Endothelial cell (in vitro differentiated cells): ENCODE results near the gene SELENOK. TPM values are rescaled to one million over a fixed set of nuclear protein-coding genes. Genes with fewer than 3 reads are reported as not detected.
A peak's percentile ranks its signal among the peaks of the same experiment; 100 is the strongest.
"Not testable (repeated sequence)": the region's sequence is repeated elsewhere in the genome, so short reads cannot be mapped to it uniquely, and the experiment has no call there.

Source experiments
- DNase-seq: peaks from one replicate; pipeline ENCODE4 v3.0.0; 2021; ENCODE audit warnings: low spot score
- H3K27ac Mint-ChIP-seq: one replicate; pipeline ENCODE4 v1.8.0; 2021; ENCODE audit warnings: mixed read lengths, inconsistent platforms; ENCODE audit not compliant: unreplicated experiment
- H3K27me3 Mint-ChIP-seq: one replicate; pipeline ENCODE4 v1.8.0; 2021; ENCODE audit warnings: mild to moderate bottlenecking, moderate library complexity, mixed read lengths, inconsistent platforms; ENCODE audit not compliant: unreplicated experiment
- H3K36me3 Mint-ChIP-seq: one replicate; pipeline ENCODE4 v1.8.0; 2021; ENCODE audit warnings: mild to moderate bottlenecking, low read depth, mixed read lengths, inconsistent platforms; ENCODE audit not compliant: unreplicated experiment
- H3K4me1 Mint-ChIP-seq: one replicate; pipeline ENCODE4 v1.8.0; 2021; ENCODE audit warnings: mild to moderate bottlenecking, mixed read lengths, inconsistent platforms; ENCODE audit not compliant: unreplicated experiment
- H3K4me3 Mint-ChIP-seq: one replicate; pipeline ENCODE4 v1.8.0; 2021; ENCODE audit warnings: mild to moderate bottlenecking, mixed read lengths, inconsistent platforms; ENCODE audit not compliant: unreplicated experiment
- H3K9me3 Mint-ChIP-seq: one replicate; pipeline ENCODE4 v1.8.0; 2021; ENCODE audit warnings: mixed read lengths, inconsistent platforms; ENCODE audit not compliant: unreplicated experiment
- total RNA-seq: library from RNA; stranded (reverse); fragmentation: NEBNext Ultra II Directional; extraction: Animal tissue kit (Norgen Biotek cat#: 25700); gene quantifications from one replicate; pipeline ENCODE4 v1.2.1, GENCODE V29; 2021; ENCODE audit not compliant: unreplicated experiment
- TF ChIP-seq, protein P1 (sequence below): fragments of 200-600 bp; sonication (generic); IDR thresholded peaks from one replicate; pipeline ENCODE4 v1.5.0; 2021; ENCODE audit warnings: antibody characterized with exemption; ENCODE audit not compliant: unreplicated experiment

SELENOK gene
- total RNA-seq, 1 donor from 2014 or later, result 36.6 TPM

- no peaks in the 10 kb centered on the region for H3K9me3 Mint-ChIP-seq
- no peak overlapping the region for H3K27ac Mint-ChIP-seq
- H3K27me3 Mint-ChIP-seq, result no peaks in the 10 kb centered on the region
- no peaks in the 10 kb centered on the region for H3K4me1 Mint-ChIP-seq
- DNase-seq, result peak; percentile 57
- no peak overlapping the region for H3K4me3 Mint-ChIP-seq
- no peaks in the 10 kb centered on the region for H3K36me3 Mint-ChIP-seq
- TF ChIP-seq, protein P1, sequence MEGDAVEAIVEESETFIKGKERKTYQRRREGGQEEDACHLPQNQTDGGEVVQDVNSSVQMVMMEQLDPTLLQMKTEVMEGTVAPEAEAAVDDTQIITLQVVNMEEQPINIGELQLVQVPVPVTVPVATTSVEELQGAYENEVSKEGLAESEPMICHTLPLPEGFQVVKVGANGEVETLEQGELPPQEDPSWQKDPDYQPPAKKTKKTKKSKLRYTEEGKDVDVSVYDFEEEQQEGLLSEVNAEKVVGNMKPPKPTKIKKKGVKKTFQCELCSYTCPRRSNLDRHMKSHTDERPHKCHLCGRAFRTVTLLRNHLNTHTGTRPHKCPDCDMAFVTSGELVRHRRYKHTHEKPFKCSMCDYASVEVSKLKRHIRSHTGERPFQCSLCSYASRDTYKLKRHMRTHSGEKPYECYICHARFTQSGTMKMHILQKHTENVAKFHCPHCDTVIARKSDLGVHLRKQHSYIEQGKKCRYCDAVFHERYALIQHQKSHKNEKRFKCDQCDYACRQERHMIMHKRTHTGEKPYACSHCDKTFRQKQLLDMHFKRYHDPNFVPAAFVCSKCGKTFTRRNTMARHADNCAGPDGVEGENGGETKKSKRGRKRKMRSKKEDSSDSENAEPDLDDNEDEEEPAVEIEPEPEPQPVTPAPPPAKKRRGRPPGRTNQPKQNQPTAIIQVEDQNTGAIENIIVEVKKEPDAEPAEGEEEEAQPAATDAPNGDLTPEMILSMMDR, result peak; percentile 56
Observed at GRCh38 chr3:53938645-53939044, 47.0 kb upstream of the SELENOK start.

GRCh38 chr3:53936347-53936746 is 44.7 kb upstream of the SELENOK start:
- Mint-ChIP-seq H3K36me3 (no peaks in the 10 kb centered on the region), H3K4me3 (no peak overlapping the region), H3K4me1 (no peaks in the 10 kb centered on the region), H3K27ac (no peak overlapping the region), H3K9me3 (no peaks in the 10 kb centered on the region), H3K27me3 (no peaks in the 10 kb centered on the region)
- TF ChIP-seq, protein P1, result no peak
- DNase-seq, result no peak

DNA sequence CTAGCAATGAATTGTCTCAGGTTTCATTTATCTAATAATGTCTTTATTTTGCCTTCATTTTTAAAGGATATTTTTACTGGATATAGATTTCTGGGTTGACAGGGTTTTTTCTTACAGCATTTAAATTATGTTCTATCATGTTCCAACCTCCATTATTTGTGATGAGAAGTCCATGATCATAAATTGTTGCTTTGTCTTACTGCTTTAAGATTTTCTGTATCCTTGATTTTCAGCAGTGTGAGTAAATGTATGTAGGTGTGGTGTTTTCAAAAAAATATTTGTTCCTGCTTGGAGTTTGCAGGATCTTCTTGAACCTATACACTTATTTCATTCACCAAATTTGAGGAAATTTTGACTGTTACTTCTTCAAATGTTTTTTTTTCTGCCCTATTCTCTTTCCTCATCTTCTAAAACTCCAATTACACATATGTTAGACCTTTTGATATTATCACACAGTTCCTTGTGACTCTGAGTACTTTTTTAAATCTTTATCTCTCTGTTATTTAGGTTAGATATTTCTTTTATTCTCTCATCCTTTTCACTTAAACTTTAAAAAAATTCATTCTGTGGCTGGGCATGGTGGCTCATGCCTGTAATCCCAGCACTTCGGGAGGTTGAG is 43.7 kb upstream of the SELENOK start:
- Mint-ChIP-seq H3K4me1 (no peaks in the 10 kb centered on the region), H3K4me3 (no peak overlapping the region)
- no peak for DNase-seq

GRCh38 chr3:53927208-53927872 is 35.7 kb upstream of the SELENOK start:
- not testable (repeated sequence) for H3K9me3 Mint-ChIP-seq, H3K4me1 Mint-ChIP-seq, DNase-seq, H3K4me3 Mint-ChIP-seq, H3K36me3 Mint-ChIP-seq, H3K27me3 Mint-ChIP-seq, H3K27ac Mint-ChIP-seq

More for the DNA sequence above, 43.7 kb upstream of the SELENOK start:
- no peaks in the 10 kb centered on the region for H3K27me3 Mint-ChIP-seq
- TF ChIP-seq, protein P1, result no peak
- no peaks in the 10 kb centered on the region for H3K36me3 Mint-ChIP-seq
- H3K9me3 Mint-ChIP-seq, result no peaks in the 10 kb centered on the region
- H3K27ac Mint-ChIP-seq, result no peak overlapping the region

GRCh38 chr3:53921296-53921695 is 29.6 kb upstream of the SELENOK start:
- H3K36me3 Mint-ChIP-seq, result no peaks in the 10 kb centered on the region
- H3K4me3 Mint-ChIP-seq, result no peak overlapping the region
- no peaks in the 10 kb centered on the region for H3K27me3 Mint-ChIP-seq
- H3K27ac Mint-ChIP-seq, result no peak overlapping the region
- TF ChIP-seq, protein P1, result no peak
- H3K9me3 Mint-ChIP-seq, result no peaks in the 10 kb centered on the region
- no peaks in the 10 kb centered on the region for H3K4me1 Mint-ChIP-seq
- DNase-seq, result no peak
